GM13977 (cell line): ENCODE measurements around the gene NPDC1.

Experiments used
- DNase-seq: peaks from one replicate; pipeline ENCODE4 v3.0.0; 2012; ENCODE audit warnings: low spot score
- CTCF ChIP-seq: IDR thresholded peaks from 2 replicates; pipeline ENCODE4 v1.5.1; 2012; ENCODE audit warnings: mild to moderate bottlenecking, control low read depth; ENCODE audit not compliant: insufficient read depth; ENCODE audit errors: extremely low read depth, missing control alignments
- in situ Hi-C: fragments of 300-500 bp; cut with MboI; formaldehyde crosslinking; loops from one replicate; pipeline ENCODE4 v1.12.0; 2022; ENCODE audit warnings: low sequenced_read_pairs, low pct_unique_long_range_greater_than_20kb, mixed read lengths, inconsistent platforms; ENCODE audit not compliant: unreplicated experiment

NPDC1 gene

GRCh38 chr9:137085920-137086530 lies 40.0 kb upstream of the NPDC1 start:
- in situ Hi-C loops, result no loop called here
- no peak for DNase-seq
- TF ChIP-seq CTCF, result no peak

- no peak for TF ChIP-seq CTCF
- in situ Hi-C loops, result no loop called here
- DNase-seq, result no peak
These were observed 38.5 kb upstream of the NPDC1 start for GRCh38 chr9:137084526-137084925.

- no peak for TF ChIP-seq CTCF
- in situ Hi-C loops, result no loop called here
- DNase-seq, result no peak
These were observed 37.5 kb upstream of the NPDC1 start for GRCh38 chr9:137083394-137084004.

GRCh38 chr9:137082925-137083290 lies 36.9 kb upstream of the NPDC1 start:
- in situ Hi-C loops, result no loop called here
- no peak for TF ChIP-seq CTCF
- no peak for DNase-seq

- in situ Hi-C loops, result no loop called here
- no peak for DNase-seq
- TF ChIP-seq CTCF, result no peak
These were observed 36.4 kb upstream of the NPDC1 start for GRCh38 chr9:137082222-137082924.

GRCh38 chr9:137080260-137081122 lies 34.5 kb upstream of the NPDC1 start:
- in situ Hi-C loops, result no loop called here
- DNase-seq, result no peak
- no peak for TF ChIP-seq CTCF
